D721Med (cell line): ENCODE results near the gene ZNF614.

Source experiments
- DNase-seq: peaks from one replicate; pipeline ENCODE4 v3.0.0; 2011; ENCODE audit warnings: low spot score; ENCODE audit not compliant: insufficient read length
- FAIRE-seq: peaks from 2 replicates; lab custom pipeline; 2011; peaks lifted over from hg19 to GRCh38; lab: Jason Lieb, UNC
- CTCF ChIP-seq: IDR thresholded peaks from 2 replicates; pipeline ENCODE4 v1.5.1; 2012; ENCODE audit warnings: mild to moderate bottlenecking, control low read depth; ENCODE audit not compliant: insufficient read depth; ENCODE audit errors: missing control alignments

ZNF614 gene

GRCh38 chr19:51971624-51972023 lies 56.6 kb downstream of the ZNF614 start:
- DNase-seq (no peak), FAIRE-seq (no peak)
- TF ChIP-seq CTCF = no peak

GRCh38 chr19:51970718-51971117 lies 57.5 kb downstream of the ZNF614 start:
- DNase-seq (no peak), FAIRE-seq (no peak)
- no peak for TF ChIP-seq CTCF

- no peak for TF ChIP-seq CTCF
- FAIRE-seq = no peak
- DNase-seq = no peak
Measured at GRCh38 chr19:51965583-51965982, 62.6 kb downstream of the ZNF614 start.
